Trophoblast cell (in vitro differentiated cells and primary cell): Measurements from ENCODE around the gene TP53I13.
A peak's percentile ranks its signal among the peaks of the same experiment; 100 is the strongest.

Experiments
- DNase-seq, 2 donors: peaks; one replicate each; pipeline ENCODE4 v3.0.0-alpha.2; 2016
- H2AFZ ChIP-seq: 2 replicates; pipeline ENCODE4 v1.6.1; 2013; ENCODE audit warnings: low read length, moderate library complexity, mild to moderate bottlenecking; ENCODE audit not compliant: insufficient read depth, poor library complexity
- H2AK5ac ChIP-seq: 2 replicates; pipeline ENCODE4 v1.6.1; 2013; ENCODE audit warnings: mild to moderate bottlenecking, low read length
- H2BK120ac ChIP-seq: 2 replicates; pipeline ENCODE4 v1.6.1; 2013; ENCODE audit warnings: low read length, mild to moderate bottlenecking, moderate library complexity; ENCODE audit not compliant: insufficient read depth, poor library complexity
- H2BK12ac ChIP-seq: 2 replicates; pipeline ENCODE4 v1.6.1; 2013; ENCODE audit warnings: mild to moderate bottlenecking, low read length, moderate library complexity
- H2BK5ac ChIP-seq: 2 replicates; pipeline ENCODE4 v1.6.1; 2013; ENCODE audit warnings: low read length, low read depth, moderate library complexity, mild to moderate bottlenecking; ENCODE audit not compliant: poor library complexity
- H3K14ac ChIP-seq: 2 replicates; pipeline ENCODE4 v1.6.1; 2013; ENCODE audit warnings: mild to moderate bottlenecking, low read length
- H3K18ac ChIP-seq: 2 replicates; pipeline ENCODE4 v1.6.1; 2013; ENCODE audit warnings: mild to moderate bottlenecking, low read length
- H3K23ac ChIP-seq: 2 replicates; pipeline ENCODE4 v1.6.1; 2013; ENCODE audit warnings: low read length
- H3K27ac ChIP-seq: 2 replicates; pipeline ENCODE4 v1.5.1; 2013; ENCODE audit warnings: low read depth, mild to moderate bottlenecking, inconsistent platforms, low read length, moderate library complexity
- H3K27me3 ChIP-seq: 2 replicates; pipeline ENCODE4 v1.6.1; 2013; ENCODE audit warnings: inconsistent platforms, mild to moderate bottlenecking, low read length, moderate library complexity; ENCODE audit not compliant: insufficient read depth
- H3K36me3 ChIP-seq, 2 experiments: 1 replicate in 1 of 2; 2 replicates in 1 of 2; pipeline ENCODE4 v1.6.1; 2013; ENCODE audit warnings: low read length in 2 of 2, mild to moderate bottlenecking in 2 of 2, moderate library complexity in 1 of 2; ENCODE audit not compliant: insufficient read depth in 2 of 2, control insufficient read depth in 1 of 2
- H3K4ac ChIP-seq: 2 replicates; pipeline ENCODE4 v1.6.1; 2013; ENCODE audit warnings: low read depth, mild to moderate bottlenecking, low read length, moderate library complexity
- H3K4me1 ChIP-seq, 2 experiments: 1 replicate in 1 of 2; 2 replicates in 1 of 2; pipeline ENCODE4 v1.6.1; 2013; ENCODE audit warnings: low read length in 2 of 2, mild to moderate bottlenecking in 2 of 2, moderate library complexity in 1 of 2; ENCODE audit not compliant: insufficient read depth in 2 of 2, control insufficient read depth in 1 of 2
- H3K4me2 ChIP-seq: 2 replicates; pipeline ENCODE4 v1.6.1; 2013; ENCODE audit warnings: inconsistent platforms, mild to moderate bottlenecking, low read length, moderate library complexity
- H3K4me3 ChIP-seq: 2 replicates; pipeline ENCODE4 v1.5.1; 2013; ENCODE audit warnings: mild to moderate bottlenecking, low read depth, low read length, inconsistent platforms
- H3K79me1 ChIP-seq: one replicate; pipeline ENCODE4 v1.6.1; 2013; ENCODE audit warnings: low read length
- H3K79me2 ChIP-seq: 2 replicates; pipeline ENCODE4 v1.6.1; 2013; ENCODE audit warnings: low read length, mild to moderate bottlenecking; ENCODE audit not compliant: control insufficient read depth, insufficient read depth, poor library complexity
- H3K9ac ChIP-seq: 2 replicates; pipeline ENCODE4 v1.6.1; 2013; ENCODE audit warnings: mild to moderate bottlenecking, low read length
- H3K9me3 ChIP-seq: 2 replicates; pipeline ENCODE4 v1.6.1; 2013; ENCODE audit warnings: low read depth, mild to moderate bottlenecking, control low read depth, inconsistent platforms, low read length; ENCODE audit not compliant: insufficient read depth
- H4K12ac ChIP-seq: 2 replicates; pipeline ENCODE4 v1.6.1; 2013; ENCODE audit warnings: low read depth, mild to moderate bottlenecking, low read length, moderate library complexity
- H4K8ac ChIP-seq: 2 replicates; pipeline ENCODE4 v1.6.1; 2013; ENCODE audit warnings: low read depth, mild to moderate bottlenecking, low read length, moderate library complexity
- H4K91ac ChIP-seq: one replicate; pipeline ENCODE4 v1.6.1; 2013; ENCODE audit warnings: low read depth, mild to moderate bottlenecking, low read length, moderate library complexity
- WGBS: extraction: QIAGEN DNeasy Blood & Tissue Kit; methylation state at CpG from one replicate; pipeline ENCODE4 v1.1.7; 2013; ENCODE audit warnings: missing lambda C conversion rate; ENCODE audit not compliant: insufficient read length, insufficient coverage; ENCODE audit errors: extremely low coverage; 5-methylcytosine and 5-hydroxymethylcytosine counted together

The TP53I13 gene

DNA sequence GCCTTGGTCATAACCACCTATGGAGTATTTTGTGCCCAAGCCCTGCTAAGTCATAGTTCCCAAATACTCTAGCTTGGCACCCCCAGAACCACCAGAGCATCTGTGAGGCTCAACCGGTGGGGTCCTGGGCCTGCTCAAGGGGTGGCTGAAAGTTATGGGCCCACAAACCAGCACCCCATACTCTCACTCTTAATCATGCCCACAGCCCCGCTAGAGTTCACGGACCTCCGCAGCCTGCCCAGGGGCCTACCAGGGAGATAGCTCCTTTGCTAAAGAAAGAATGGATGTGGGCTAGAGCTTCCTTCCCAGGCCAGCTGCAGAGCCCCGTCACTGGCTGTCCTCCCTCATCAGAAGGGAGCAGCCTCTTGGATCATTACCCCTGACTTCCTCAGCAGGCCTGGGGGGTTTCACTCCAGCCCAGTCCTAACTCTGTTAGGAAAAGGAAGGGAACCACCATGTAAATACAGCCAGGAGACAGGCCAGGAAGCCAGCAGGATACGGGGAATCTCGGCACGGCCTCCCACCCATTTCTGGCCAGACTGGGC lies 19.6 kb downstream of the TP53I13 start:
- Histone ChIP-seq H3K9me3 (no peaks in the 10 kb centered on the region), H2BK5ac (no peak overlapping the region), H3K4ac (peak overlapping the region; percentile 22), H2AK5ac (no peak overlapping the region), H3K79me1 (peaks cover 7% of the 10 kb centered on the region), H3K36me3 (peaks cover 3 to 4% of the 10 kb centered on the region in 2 experiments), H3K9ac (no peak overlapping the region), H2BK120ac (no peak overlapping the region), H4K91ac (no peak overlapping the region), H3K18ac (peak overlapping the region; percentile 70), H4K12ac (no peak overlapping the region), H3K27ac (no peak overlapping the region), H3K4me2 (peak overlapping the region; percentile 93), H2BK12ac (no peak overlapping the region), H3K79me2 (peaks cover 9% of the 10 kb centered on the region), H3K14ac (peak overlapping the region; percentile 23), H2AFZ (no peak overlapping the region), H4K8ac (no peak overlapping the region), H3K23ac (no peak overlapping the region), H3K4me3 (peak overlapping the region; percentile 76), H3K27me3 (peaks cover 1% of the 10 kb centered on the region), H3K4me1 (peaks cover 33 to 39% of the 10 kb centered on the region in 2 experiments)
- WGBS, result no CpG with 5 or more reads among the region's 8 CpGs
- no peak for DNase-seq

DNA sequence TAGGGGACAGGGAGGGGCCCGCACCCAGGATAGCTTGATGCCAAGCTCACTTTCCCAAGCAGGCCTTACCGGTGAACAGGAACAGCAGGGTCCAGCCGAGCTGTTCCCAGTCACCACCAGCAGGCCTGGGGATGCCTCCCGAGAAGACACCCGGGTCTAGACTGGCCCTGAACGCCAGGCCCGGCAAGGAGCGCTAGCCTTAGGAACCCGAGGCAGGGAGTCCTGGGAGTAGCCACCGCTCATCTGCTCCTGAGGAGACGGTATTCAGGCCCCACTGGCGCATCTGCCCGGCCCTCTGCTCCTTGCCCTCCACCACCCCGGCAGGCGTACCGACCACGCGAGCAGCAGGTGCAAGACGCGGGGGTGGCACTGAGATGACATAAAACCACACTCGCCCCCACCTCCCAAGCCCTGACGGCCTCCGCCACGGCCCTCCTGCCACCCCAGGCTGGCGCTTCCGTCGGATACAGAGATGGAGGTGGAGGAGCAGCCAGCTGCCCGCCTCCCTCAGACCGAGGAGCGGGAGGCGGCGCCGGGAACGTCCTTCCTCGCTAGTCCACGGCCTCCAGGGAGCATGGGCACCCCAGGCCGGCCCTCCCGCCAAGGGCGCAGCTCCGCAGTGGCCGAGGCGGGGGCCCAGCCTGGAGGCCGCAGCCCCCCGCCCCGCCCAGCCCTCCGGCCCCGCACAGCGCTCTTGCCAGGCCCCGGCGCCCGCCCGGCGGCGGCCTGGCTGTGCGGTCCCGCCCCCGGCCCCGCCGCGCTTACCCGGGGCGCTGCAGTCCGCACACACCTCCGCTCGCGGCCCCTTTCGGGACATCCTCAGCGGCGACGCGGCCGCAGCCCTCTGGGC lies 20.3 kb downstream of the TP53I13 start:
- H3K4me1 ChIP-seq, result peaks cover 34 to 41% of the 10 kb centered on the region in 2 experiments
- H4K8ac ChIP-seq, result no peak overlapping the region
- peak overlapping the region; percentile 76 for H3K4me3 ChIP-seq
- no peak overlapping the region for H4K12ac ChIP-seq
- H3K27me3 ChIP-seq, result peaks cover 6% of the 10 kb centered on the region
- H3K79me1 ChIP-seq, result peaks cover 7% of the 10 kb centered on the region
- H3K79me2 ChIP-seq, result peaks cover 9% of the 10 kb centered on the region
- peak overlapping the region; percentile 28 for H2AFZ ChIP-seq
- no peak overlapping the region for H2BK12ac ChIP-seq
- no peak overlapping the region for H3K27ac ChIP-seq
- H3K18ac ChIP-seq, result peak overlapping the region; percentile 70
- peak overlapping the region; percentile 43 for H3K4ac ChIP-seq
- peak overlapping the region; percentile 23 for H3K14ac ChIP-seq
- peak overlapping the region; percentile 93 for H3K4me2 ChIP-seq
- peak overlapping the region; percentile 63 for H2AK5ac ChIP-seq
- H3K9ac ChIP-seq, result peak overlapping the region; percentile 42
- WGBS, result no CpG with 5 or more reads among the region's 72 CpGs
- H3K36me3 ChIP-seq, result peaks cover 0 to 3% of the 10 kb centered on the region in 2 experiments
- DNase-seq, result peak in 1 of 2 donors; percentile 59
- H4K91ac ChIP-seq, result no peak overlapping the region
- H3K23ac ChIP-seq, result no peak overlapping the region
- no peaks in the 10 kb centered on the region for H3K9me3 ChIP-seq
- no peak overlapping the region for H2BK5ac ChIP-seq
- no peak overlapping the region for H2BK120ac ChIP-seq

DNA sequence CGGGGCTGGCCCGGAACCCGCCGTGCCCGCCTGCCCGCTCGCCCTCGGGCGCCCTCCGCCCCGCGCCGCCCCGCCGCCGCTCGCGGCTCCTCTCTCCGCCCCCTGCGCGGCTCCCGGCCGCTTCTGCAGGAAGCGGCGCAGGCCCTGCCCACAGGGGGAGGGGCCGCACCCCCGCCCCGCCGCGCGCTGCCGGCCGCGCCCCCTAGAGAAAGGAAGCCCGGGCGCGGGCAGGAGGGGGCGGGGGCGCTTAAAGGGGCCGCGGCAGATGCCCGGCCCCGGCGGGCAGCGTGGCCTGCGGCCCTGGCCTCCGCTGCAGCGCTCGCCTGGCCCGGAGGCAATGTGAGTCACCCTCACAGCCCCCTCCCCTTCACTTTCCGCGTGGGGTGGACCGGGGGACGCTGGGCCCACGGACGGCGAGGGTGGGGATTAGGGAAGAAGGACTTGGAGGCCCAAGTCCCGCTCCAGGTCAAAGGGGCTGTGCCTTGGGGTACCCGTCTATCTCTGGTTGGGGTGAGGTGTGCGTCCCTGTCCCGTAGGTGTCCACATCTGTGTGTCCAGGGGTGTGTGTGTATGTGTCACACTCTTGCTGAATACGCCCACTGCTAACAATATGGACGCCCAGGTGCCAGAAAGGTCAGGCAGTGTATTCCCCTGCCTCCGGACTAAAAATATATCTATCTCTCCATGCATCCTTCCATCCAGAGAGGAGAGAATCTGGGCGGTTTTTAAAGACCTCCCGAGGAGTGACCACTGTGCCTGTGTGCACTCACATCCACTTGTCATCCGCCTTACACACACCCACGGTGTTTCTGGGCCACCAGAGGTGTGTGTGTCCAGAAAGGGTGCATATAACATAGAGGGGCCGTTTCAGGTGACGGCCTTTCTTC lies 21.3 kb downstream of the TP53I13 start, which contains the start of gene GIT1:
TSS of gene GIT1 (minus strand) at position 125 of the 887 bp plus-strand sequence. CDS start 270 bp downstream, outside the sequence.
- Histone ChIP-seq H2AK5ac (peak within 1 kb of the TSS; percentile 63), H3K4ac (peak within 1 kb of the TSS; percentile 43), H2BK5ac (no peak within 1 kb of the TSS), H4K91ac (peak within 1 kb of the TSS; percentile 88), H3K9me3 (no peaks in the 10 kb centered on the region), H3K27me3 (peaks cover 9% of the 10 kb centered on the region), H2BK120ac (peak within 1 kb of the TSS; percentile 52), H3K36me3 (no peaks in the 10 kb centered on the region), H3K27ac (no peak within 1 kb of the TSS), H3K4me2 (peak within 1 kb of the TSS; percentile 93), H3K79me2 (peaks cover 9% of the 10 kb centered on the region), H4K12ac (peak within 1 kb of the TSS; percentile 92), H2AFZ (peak within 1 kb of the TSS; percentile 86), H3K4me1 (peaks cover 35 to 44% of the 10 kb centered on the region in 2 experiments), H3K14ac (peak within 1 kb of the TSS; percentile 69), H3K4me3 (peak within 1 kb of the TSS; percentile 76), H4K8ac (peak within 1 kb of the TSS; percentile 89), H2BK12ac (peak within 1 kb of the TSS; percentile 52), H3K9ac (peak within 1 kb of the TSS; percentile 50), H3K79me1 (peaks cover 7% of the 10 kb centered on the region), H3K18ac (peak within 1 kb of the TSS; percentile 87), H3K23ac (no peak within 1 kb of the TSS)
- peak; percentile 71 to 89 for DNase-seq
- no CpG with 5 or more reads among the region's 70 CpGs for WGBS
